Measurements from ENCODE around the gene PRKAR1B.

PRKAR1B gene

GRCh38 chr7:604001-604883 is 122.8 kb downstream of the PRKAR1B start:
- TF ChIP-seq CTCF (conservative IDR thresholded peaks at IDR 0.05) (no peak), ZFX (IDR thresholded peaks at IDR 0.05) (no peak)
- no peak overlapping the region for H3K27ac ChIP-seq

- H3K27ac ChIP-seq, result no peak overlapping the region
- TF ChIP-seq CTCF (conservative IDR thresholded peaks at IDR 0.05) (no peak), ZFX (IDR thresholded peaks at IDR 0.05) (no peak)
Observed at GRCh38 chr7:603152-603951, 123.7 kb downstream of the PRKAR1B start.

- H3K27ac ChIP-seq, result no peak overlapping the region
- TF ChIP-seq CTCF (conservative IDR thresholded peaks at IDR 0.05) (no peak), ZFX (IDR thresholded peaks at IDR 0.05) (no peak)
Observed at GRCh38 chr7:602341-603141, 124.5 kb downstream of the PRKAR1B start.

GRCh38 chr7:601595-602340 is 125.3 kb downstream of the PRKAR1B start:
- TF ChIP-seq ZFX (IDR thresholded peaks at IDR 0.05), result no peak
- TF ChIP-seq CTCF (conservative IDR thresholded peaks at IDR 0.05), result no peak
- no peak overlapping the region for H3K27ac ChIP-seq

- no peak overlapping the region for H3K27ac ChIP-seq
- TF ChIP-seq CTCF (conservative IDR thresholded peaks at IDR 0.05), result no peak
- no peak for TF ChIP-seq ZFX (IDR thresholded peaks at IDR 0.05)
Observed at GRCh38 chr7:601036-601594, 126.0 kb downstream of the PRKAR1B start.

- H3K27ac ChIP-seq, result no peak overlapping the region
- TF ChIP-seq CTCF (conservative IDR thresholded peaks at IDR 0.05) (no peak), ZFX (IDR thresholded peaks at IDR 0.05) (no peak)
Observed at GRCh38 chr7:600149-601035, 126.7 kb downstream of the PRKAR1B start.

All from C4-2B (cell line).